Keratinocyte (primary cell): ENCODE results near the gene MMAB. TPM values are rescaled to one million over a fixed set of nuclear protein-coding genes. Genes with fewer than 3 reads are reported as not detected.

Experiments
- DNase-seq: peaks from one replicate; pipeline ENCODE4 v3.0.0-alpha.2; 2011; ENCODE audit warnings: low read depth, missing footprints, low spot score
- FAIRE-seq: peaks from 2 replicates; lab custom pipeline; 2011; peaks lifted over from hg19 to GRCh38; lab: Jason Lieb, UNC
- H2AFZ ChIP-seq: 2 replicates; pipeline ENCODE4 v1.6.0; 2012; ENCODE audit warnings: low read length, control low read depth, inconsistent platforms; ENCODE audit not compliant: control insufficient read depth
- H3K27ac ChIP-seq: 2 replicates; pipeline ENCODE4 v1.5.1; 2011; ENCODE audit warnings: low read length; ENCODE audit not compliant: control insufficient read depth, insufficient read depth
- H3K27me3 ChIP-seq: 3 replicates; pipeline ENCODE4 v1.6.0; 2011; ENCODE audit warnings: low read length; ENCODE audit not compliant: control insufficient read depth, insufficient read depth; ENCODE audit errors: extremely low read depth
- H3K36me3 ChIP-seq, 2 experiments: 2 replicates in 1 of 2; 3 replicates in 1 of 2; pipeline ENCODE4 v1.5.1; 2011; ENCODE audit warnings: low read length in 2 of 2, mild to moderate bottlenecking in 1 of 2; ENCODE audit not compliant: control insufficient read depth in 2 of 2, insufficient read depth in 2 of 2; ENCODE audit errors: extremely low read depth in 1 of 2
- H3K4me1 ChIP-seq: 3 replicates; pipeline ENCODE4 v1.5.1; 2011; ENCODE audit warnings: low read length; ENCODE audit not compliant: control insufficient read depth, insufficient read depth; ENCODE audit errors: extremely low read depth
- H3K4me2 ChIP-seq: 3 replicates; pipeline ENCODE4 v1.6.0; 2011; ENCODE audit warnings: low read depth, low read length; ENCODE audit not compliant: control insufficient read depth, insufficient read depth; ENCODE audit errors: extremely low read depth
- H3K4me3 ChIP-seq, 3 experiments: fragments of 200-600 bp in 1 of 3; sonication (generic) in 1 of 3; 2 replicates in 2 of 3; 3 replicates in 1 of 3; pipeline ENCODE4 v1.5.1; 2011 to 2016; ENCODE audit warnings: low read length in 3 of 3, mild to moderate bottlenecking in 3 of 3, control low read depth in 2 of 3, inconsistent platforms in 1 of 3, low read depth in 1 of 3, mixed read lengths in 1 of 3, mixed run types in 1 of 3, moderate library complexity in 1 of 3; ENCODE audit not compliant: control insufficient read depth in 2 of 3, insufficient read depth in 2 of 3; ENCODE audit errors: extremely low read depth in 1 of 3
- H3K79me2 ChIP-seq: 2 replicates; pipeline ENCODE4 v1.6.0; 2012; ENCODE audit warnings: low read length; ENCODE audit not compliant: control insufficient read depth, insufficient read depth
- H3K9ac ChIP-seq: 3 replicates; pipeline ENCODE4 v1.6.0; 2011; ENCODE audit warnings: low read length; ENCODE audit not compliant: control insufficient read depth, insufficient read depth; ENCODE audit errors: extremely low read depth
- H3K9me1 ChIP-seq: 3 replicates; pipeline ENCODE4 v1.6.0; 2011; ENCODE audit warnings: low read length; ENCODE audit not compliant: control insufficient read depth, insufficient read depth; ENCODE audit errors: extremely low read depth
- H3K9me3 ChIP-seq: 2 replicates; pipeline ENCODE4 v1.5.1; 2012; ENCODE audit warnings: low read depth, low read length; ENCODE audit not compliant: control insufficient read depth
- H4K20me1 ChIP-seq: 3 replicates; pipeline ENCODE4 v1.6.0; 2011; ENCODE audit warnings: low read length; ENCODE audit not compliant: control insufficient read depth, insufficient read depth; ENCODE audit errors: extremely low read depth
- EZH2 ChIP-seq: IDR thresholded peaks from one replicate; pipeline ENCODE4 v1.6.1; 2012; ENCODE audit warnings: inconsistent platforms, mild to moderate bottlenecking, low read length, moderate library complexity
- dilution Hi-C: fragments of 300-500 bp; cut with MboI; formaldehyde crosslinking; loops from one replicate; pipeline ENCODE4 v1.7.0; 2020; ENCODE audit warnings: low sequenced_read_pairs; ENCODE audit not compliant: extremely low pct_ligation_motif_present
- polyA plus RNA-seq, 5 experiments: library from polyadenylated mRNA; depleted of rRNA in 3 of 5; stranded (reverse) in 3 of 5; stranded (forward) in 1 of 5; unstranded in 1 of 5; fragments of >200 nt; gene quantifications; 1 replicate in 1 of 5; 2 replicates in 3 of 5; 3 replicates in 1 of 5; pipeline versions ENCODE4 v1.2.1 to v1.2.3, GENCODE V29; 2011 to 2012; ENCODE audit warnings: missing spikeins in 2 of 5, low read depth in 1 of 5, low replicate concordance in 1 of 5
- TF ChIP-seq, protein P1 (sequence below), 3 experiments: IDR thresholded peaks in 1 of 3; conservative IDR thresholded peaks in 1 of 3; optimal IDR thresholded peaks in 1 of 3; 2 replicates in 2 of 3; 3 replicates in 1 of 3; pipeline versions ENCODE3 to v1.5.1; 2011; ENCODE audit warnings: low read length in 3 of 3, mild to moderate bottlenecking in 3 of 3, moderate library complexity in 2 of 3, control low read depth in 1 of 3, inconsistent platforms in 1 of 3; ENCODE audit not compliant: insufficient read depth in 2 of 3; ENCODE audit errors: extremely low read depth in 1 of 3

The MMAB gene
- polyA plus RNA-seq, 1 donor (not counting 4 experiments of a cell fraction or from before 2014, with no cell fraction given) = 30.6 TPM

DNA sequence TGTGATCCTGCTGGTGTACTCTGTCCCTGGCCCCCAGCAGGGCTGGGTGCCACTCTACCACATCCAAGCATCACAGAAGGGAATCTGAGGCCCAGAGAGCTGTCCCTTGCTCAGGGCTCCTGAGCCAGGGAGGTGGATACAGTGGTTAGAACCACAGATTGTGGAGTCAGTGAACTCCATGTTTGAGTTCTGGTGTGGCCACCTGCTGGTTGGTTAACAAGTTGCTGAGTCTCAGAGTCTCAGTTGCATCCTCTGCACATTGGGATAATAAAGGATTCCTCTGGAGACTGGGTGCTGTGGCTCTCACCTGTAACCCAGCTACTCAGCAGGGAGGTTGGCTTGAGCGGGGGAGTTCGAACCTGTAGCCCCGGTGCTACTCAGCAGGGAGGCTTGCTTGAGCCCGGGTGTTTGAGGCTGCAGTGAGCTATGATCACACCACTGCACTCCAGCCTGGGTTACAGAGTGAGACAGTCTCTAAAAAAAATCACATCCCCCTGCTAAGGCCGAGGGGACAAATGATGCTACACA, 39.7 kb upstream of the MMAB start:
- Histone ChIP-seq H3K27ac (no peak overlapping the region), H3K9me1 (no peaks in the 10 kb centered on the region), H3K4me3 (no peak overlapping the region), H3K36me3 (no peaks in the 10 kb centered on the region), H3K9ac (no peak overlapping the region), H3K79me2 (no peaks in the 10 kb centered on the region), H3K27me3 (peaks cover 23% of the 10 kb centered on the region), H3K9me3 (no peaks in the 10 kb centered on the region), H3K4me1 (no peaks in the 10 kb centered on the region), H4K20me1 (no peaks in the 10 kb centered on the region), H3K4me2 (no peak overlapping the region), H2AFZ (no peak overlapping the region)
- DNase-seq (no peak), FAIRE-seq (no peak)
- TF ChIP-seq EZH2 = no peak
- TF ChIP-seq, protein P1, sequence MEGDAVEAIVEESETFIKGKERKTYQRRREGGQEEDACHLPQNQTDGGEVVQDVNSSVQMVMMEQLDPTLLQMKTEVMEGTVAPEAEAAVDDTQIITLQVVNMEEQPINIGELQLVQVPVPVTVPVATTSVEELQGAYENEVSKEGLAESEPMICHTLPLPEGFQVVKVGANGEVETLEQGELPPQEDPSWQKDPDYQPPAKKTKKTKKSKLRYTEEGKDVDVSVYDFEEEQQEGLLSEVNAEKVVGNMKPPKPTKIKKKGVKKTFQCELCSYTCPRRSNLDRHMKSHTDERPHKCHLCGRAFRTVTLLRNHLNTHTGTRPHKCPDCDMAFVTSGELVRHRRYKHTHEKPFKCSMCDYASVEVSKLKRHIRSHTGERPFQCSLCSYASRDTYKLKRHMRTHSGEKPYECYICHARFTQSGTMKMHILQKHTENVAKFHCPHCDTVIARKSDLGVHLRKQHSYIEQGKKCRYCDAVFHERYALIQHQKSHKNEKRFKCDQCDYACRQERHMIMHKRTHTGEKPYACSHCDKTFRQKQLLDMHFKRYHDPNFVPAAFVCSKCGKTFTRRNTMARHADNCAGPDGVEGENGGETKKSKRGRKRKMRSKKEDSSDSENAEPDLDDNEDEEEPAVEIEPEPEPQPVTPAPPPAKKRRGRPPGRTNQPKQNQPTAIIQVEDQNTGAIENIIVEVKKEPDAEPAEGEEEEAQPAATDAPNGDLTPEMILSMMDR (optimal IDR thresholded peaks at IDR 0.05 in 1 of 3, IDR thresholded peaks at IDR 0.05 in 1 of 3, conservative IDR thresholded peaks at IDR 0.05 in 1 of 3; ENCODE audit: extremely low read depth in 1 of 3, insufficient read depth in 2 of 3, low read length in 3 of 3) = peak; percentile 38 to 51 (median 50)
- dilution Hi-C loops = no loop called here

- DNase-seq = no peak
- H3K4me2 ChIP-seq = no peak overlapping the region
- H3K4me3 ChIP-seq = no peak overlapping the region
- H2AFZ ChIP-seq = no peak overlapping the region
- no peaks in the 10 kb centered on the region for H3K4me1 ChIP-seq
- dilution Hi-C loops = no loop called here
- H3K9ac ChIP-seq = no peak overlapping the region
- FAIRE-seq = no peak
- H3K36me3 ChIP-seq = no peaks in the 10 kb centered on the region
- peaks cover 20% of the 10 kb centered on the region for H3K27me3 ChIP-seq
- no peaks in the 10 kb centered on the region for H4K20me1 ChIP-seq
- no peaks in the 10 kb centered on the region for H3K9me3 ChIP-seq
- H3K79me2 ChIP-seq = no peaks in the 10 kb centered on the region
- no peak overlapping the region for H3K27ac ChIP-seq
- H3K9me1 ChIP-seq = no peaks in the 10 kb centered on the region
- TF ChIP-seq, protein P1 (optimal IDR thresholded peaks at IDR 0.05 in 1 of 3, IDR thresholded peaks at IDR 0.05 in 1 of 3, conservative IDR thresholded peaks at IDR 0.05 in 1 of 3; ENCODE audit: extremely low read depth in 1 of 3, insufficient read depth in 2 of 3, low read length in 3 of 3) = no peak
- TF ChIP-seq EZH2 = no peak
Measured at GRCh38 chr12:109612003-109612402, 38.7 kb upstream of the MMAB start.
